GM12872 (cell line): ENCODE measurements around the gene ODF2L.

Source experiments
- TF ChIP-seq, protein P1 (sequence below): IDR thresholded peaks from 3 replicates; pipeline ENCODE4 v1.5.1; 2011; ENCODE audit warnings: low read depth, mild to moderate bottlenecking, low read length, moderate library complexity; ENCODE audit not compliant: insufficient read depth

The ODF2L gene

DNA sequence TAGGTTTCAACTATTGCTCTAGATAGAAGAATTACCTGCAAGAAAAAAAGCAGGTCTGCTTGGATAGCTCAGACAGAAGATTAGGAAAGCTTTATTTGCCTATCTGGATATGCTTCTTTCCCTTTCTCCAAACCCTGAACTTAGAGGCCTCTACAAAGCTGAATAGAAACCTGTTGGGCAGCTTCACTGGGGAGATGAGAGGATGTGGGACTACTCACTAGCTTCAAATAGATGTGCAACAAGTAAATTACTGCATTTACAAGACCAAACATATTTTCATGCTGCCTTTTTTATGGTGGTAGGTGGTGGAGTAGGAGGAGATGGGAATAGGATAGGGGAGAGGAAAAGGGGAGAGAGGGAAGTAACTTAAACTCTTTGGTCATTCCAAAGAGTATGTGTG, 34.3 kb upstream of the ODF2L start:
- TF ChIP-seq, protein P1, sequence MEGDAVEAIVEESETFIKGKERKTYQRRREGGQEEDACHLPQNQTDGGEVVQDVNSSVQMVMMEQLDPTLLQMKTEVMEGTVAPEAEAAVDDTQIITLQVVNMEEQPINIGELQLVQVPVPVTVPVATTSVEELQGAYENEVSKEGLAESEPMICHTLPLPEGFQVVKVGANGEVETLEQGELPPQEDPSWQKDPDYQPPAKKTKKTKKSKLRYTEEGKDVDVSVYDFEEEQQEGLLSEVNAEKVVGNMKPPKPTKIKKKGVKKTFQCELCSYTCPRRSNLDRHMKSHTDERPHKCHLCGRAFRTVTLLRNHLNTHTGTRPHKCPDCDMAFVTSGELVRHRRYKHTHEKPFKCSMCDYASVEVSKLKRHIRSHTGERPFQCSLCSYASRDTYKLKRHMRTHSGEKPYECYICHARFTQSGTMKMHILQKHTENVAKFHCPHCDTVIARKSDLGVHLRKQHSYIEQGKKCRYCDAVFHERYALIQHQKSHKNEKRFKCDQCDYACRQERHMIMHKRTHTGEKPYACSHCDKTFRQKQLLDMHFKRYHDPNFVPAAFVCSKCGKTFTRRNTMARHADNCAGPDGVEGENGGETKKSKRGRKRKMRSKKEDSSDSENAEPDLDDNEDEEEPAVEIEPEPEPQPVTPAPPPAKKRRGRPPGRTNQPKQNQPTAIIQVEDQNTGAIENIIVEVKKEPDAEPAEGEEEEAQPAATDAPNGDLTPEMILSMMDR, result no peak

DNA sequence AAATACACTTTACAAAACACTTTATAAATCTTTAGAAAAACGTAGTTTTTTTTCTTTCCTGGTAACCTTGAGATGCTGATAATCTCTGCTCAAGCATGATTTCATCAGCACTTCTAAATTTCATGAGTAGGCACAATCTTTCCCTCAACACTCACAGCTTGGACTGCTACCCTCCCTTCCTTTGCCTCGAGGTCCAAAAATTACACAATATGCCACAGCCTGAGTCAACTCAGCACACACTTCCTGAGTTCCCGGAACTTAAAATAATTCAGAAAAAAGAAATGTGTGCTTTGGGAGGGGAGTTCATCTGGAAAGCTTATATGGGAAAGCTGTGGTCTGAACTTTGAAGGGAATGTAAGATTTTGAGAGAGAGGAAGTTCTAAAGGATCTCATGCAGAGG, 33.7 kb upstream of the ODF2L start:
- TF ChIP-seq, protein P1, result no peak

DNA sequence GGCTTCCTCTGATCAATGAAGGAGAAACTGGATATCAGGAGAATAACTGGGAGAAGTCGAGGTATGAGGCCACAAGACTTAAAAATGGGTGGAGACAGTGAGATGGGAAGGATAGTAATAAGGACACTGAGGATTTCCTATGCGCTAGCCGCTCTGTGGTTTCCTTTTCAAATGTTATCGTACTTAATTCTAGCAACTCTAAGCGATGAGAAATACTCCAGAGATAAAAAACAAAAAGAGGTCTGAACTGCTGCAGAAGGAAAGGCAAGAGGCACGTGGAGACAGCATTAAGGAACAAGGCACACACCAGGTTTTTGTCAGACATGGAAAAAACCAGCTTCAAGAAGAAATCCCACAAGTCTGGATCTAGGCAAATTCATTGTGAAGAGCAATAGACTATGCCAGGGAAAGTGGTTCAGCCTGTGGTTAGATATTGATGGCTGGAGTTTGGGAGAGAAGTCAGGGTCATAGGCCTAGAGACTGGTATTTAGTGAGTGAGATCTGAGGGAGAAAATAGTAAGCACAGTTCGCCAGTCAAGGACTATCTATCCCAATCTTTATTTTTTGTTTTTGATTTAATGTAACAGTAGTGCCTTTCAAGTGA, 33.1 kb upstream of the ODF2L start:
- TF ChIP-seq, protein P1, result no peak

DNA sequence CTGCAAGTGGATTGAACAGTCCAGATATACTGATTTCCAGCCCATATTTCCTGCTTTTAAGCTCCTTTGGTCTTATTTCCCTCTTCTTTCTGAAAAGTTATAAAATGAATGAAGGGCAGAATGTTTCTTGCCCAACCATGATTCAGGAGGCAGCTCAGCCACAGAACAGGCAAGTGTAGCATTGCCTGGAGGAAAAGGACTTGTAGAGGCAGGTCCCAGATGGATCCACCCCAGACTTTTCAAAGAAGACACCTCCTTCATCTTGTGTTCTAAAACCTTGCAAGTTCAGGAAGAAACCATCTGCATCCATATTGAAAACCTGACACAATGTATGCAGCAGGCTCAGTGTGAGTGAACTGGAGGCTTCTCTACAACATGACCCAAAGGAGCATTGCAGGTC, 27.8 kb upstream of the ODF2L start, which contains the start of gene CLCA2:
CLCA2 (plus strand) TSS at position 299 of the 400 bp plus-strand sequence; CDS start at position 376, 77 bp downstream.
- TF ChIP-seq, protein P1, result no peak

DNA sequence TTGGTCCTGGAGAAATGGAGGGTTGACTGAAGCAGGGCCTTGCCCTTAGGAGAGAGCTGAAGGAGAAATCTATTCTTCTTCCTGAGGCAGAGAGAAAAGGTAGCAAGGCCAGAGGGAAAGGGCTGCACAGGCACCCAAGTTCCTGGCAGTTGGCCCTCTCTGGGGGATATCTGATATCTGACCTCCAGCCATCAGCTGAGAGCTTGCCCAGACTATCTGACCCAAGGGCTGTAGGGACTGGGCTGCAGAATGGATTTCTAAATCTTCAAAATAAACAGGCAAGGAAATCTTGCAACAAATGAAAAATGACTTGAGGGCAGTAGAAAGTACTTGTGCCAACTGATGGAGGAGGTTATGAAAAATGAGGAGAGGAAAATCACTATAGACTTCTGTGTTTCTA, 27.4 kb upstream of the ODF2L start:
- TF ChIP-seq, protein P1, result no peak

DNA sequence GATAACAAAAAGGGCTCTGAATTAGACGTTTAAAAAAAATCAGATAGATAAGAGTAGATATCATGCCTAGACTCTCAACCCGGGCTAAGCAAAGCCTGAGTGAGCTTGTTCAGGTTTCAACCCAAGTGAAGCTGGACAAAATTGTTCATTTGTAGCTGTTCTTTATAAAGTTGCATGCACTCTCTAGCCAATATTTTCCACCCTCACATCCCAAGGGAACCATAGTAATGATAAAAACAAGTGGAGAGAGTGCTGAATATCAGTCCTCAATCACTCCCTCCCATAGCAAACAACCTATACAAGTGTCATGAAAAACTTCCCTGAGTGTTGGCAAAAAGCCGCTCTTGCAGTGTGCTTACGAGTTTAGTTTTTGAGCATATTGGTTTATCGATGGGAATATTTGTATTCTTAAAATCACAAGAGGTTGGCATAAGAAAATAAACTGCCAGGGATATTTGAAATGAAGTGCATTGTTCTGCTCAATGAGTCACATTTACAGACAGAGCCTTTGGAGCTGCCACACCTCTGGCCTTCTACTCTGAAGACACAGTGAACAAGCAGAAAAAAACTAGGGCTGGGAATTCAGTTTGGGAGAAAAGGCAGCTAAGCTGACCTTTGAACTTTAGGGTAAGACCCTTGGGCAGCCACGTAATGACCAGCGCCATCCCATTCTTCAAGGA, 25.6 kb upstream of the ODF2L start:
- TF ChIP-seq, protein P1, result no peak

DNA sequence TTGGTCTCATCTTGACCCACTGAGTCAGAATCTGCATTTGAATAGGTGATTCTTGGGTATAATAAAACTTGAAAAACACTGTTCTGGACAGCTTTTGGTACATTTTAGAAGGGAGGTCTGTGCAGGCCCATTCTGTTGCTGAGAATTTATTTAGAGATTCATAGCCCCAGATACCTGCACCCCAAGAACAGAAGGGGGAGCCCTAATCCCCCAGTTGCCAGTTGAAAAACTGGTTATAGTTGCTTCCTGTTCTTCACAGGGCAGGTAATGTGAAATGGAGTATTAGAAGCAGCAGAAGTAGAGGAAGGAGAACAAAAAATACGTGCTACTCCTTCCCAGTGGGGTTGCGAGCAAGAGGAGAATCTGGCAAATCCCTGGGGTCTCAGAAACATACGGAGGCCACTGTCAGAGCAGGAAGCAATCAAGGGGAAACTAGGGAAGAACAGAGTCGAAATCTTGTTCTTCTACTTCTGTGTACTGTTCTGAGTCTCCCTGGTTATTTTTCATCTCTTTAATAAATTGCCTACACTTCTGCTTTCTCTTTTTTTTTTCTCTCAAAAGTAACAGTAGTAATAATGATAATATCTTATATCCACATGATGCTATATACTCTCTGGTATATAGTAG, 23.3 kb upstream of the ODF2L start:
- TF ChIP-seq, protein P1, result peak; percentile 69
